ENCODE results near the gene NECAB3.
"Not testable (repeated sequence)": the region's sequence is repeated elsewhere in the genome, so short reads cannot be mapped to it uniquely, and the experiment has no call there.

Gene NECAB3

GRCh38 chr20:33636776-33637175 lies 37.5 kb downstream of the NECAB3 start:
- Histone ChIP-seq H3K27ac (replicated peaks) (no peak overlapping the region), H3K4me3 (replicated peaks; ENCODE audit: insufficient read depth, low read length) (no peak overlapping the region), H3K27me3 (ENCODE audit: insufficient read depth, poor library complexity, severe bottlenecking) (no peaks in the 10 kb centered on the region)
- no peak for DNase-seq (ENCODE audit: low read depth in 1 of 2, low spot score in 1 of 2)
- TF ChIP-seq, protein P1, sequence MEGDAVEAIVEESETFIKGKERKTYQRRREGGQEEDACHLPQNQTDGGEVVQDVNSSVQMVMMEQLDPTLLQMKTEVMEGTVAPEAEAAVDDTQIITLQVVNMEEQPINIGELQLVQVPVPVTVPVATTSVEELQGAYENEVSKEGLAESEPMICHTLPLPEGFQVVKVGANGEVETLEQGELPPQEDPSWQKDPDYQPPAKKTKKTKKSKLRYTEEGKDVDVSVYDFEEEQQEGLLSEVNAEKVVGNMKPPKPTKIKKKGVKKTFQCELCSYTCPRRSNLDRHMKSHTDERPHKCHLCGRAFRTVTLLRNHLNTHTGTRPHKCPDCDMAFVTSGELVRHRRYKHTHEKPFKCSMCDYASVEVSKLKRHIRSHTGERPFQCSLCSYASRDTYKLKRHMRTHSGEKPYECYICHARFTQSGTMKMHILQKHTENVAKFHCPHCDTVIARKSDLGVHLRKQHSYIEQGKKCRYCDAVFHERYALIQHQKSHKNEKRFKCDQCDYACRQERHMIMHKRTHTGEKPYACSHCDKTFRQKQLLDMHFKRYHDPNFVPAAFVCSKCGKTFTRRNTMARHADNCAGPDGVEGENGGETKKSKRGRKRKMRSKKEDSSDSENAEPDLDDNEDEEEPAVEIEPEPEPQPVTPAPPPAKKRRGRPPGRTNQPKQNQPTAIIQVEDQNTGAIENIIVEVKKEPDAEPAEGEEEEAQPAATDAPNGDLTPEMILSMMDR (IDR thresholded peaks at IDR 0.05; ENCODE audit: insufficient read depth, low read length), result no peak
- TF ChIP-seq, protein P2, sequence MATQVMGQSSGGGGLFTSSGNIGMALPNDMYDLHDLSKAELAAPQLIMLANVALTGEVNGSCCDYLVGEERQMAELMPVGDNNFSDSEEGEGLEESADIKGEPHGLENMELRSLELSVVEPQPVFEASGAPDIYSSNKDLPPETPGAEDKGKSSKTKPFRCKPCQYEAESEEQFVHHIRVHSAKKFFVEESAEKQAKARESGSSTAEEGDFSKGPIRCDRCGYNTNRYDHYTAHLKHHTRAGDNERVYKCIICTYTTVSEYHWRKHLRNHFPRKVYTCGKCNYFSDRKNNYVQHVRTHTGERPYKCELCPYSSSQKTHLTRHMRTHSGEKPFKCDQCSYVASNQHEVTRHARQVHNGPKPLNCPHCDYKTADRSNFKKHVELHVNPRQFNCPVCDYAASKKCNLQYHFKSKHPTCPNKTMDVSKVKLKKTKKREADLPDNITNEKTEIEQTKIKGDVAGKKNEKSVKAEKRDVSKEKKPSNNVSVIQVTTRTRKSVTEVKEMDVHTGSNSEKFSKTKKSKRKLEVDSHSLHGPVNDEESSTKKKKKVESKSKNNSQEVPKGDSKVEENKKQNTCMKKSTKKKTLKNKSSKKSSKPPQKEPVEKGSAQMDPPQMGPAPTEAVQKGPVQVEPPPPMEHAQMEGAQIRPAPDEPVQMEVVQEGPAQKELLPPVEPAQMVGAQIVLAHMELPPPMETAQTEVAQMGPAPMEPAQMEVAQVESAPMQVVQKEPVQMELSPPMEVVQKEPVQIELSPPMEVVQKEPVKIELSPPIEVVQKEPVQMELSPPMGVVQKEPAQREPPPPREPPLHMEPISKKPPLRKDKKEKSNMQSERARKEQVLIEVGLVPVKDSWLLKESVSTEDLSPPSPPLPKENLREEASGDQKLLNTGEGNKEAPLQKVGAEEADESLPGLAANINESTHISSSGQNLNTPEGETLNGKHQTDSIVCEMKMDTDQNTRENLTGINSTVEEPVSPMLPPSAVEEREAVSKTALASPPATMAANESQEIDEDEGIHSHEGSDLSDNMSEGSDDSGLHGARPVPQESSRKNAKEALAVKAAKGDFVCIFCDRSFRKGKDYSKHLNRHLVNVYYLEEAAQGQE (IDR thresholded peaks at IDR 0.05; ENCODE audit: insufficient replicate concordance, low read depth), result no peak
- no peak for TF ChIP-seq SPI1 (IDR thresholded peaks at IDR 0.05; ENCODE audit: borderline replicate concordance, low read depth)
- TF ChIP-seq POLR2AphosphoS5 (IDR thresholded peaks at IDR 0.05; ENCODE audit: low read depth), result no peak
- TF ChIP-seq GABPA (IDR thresholded peaks at IDR 0.05; ENCODE audit: low read depth), result no peak

DNA sequence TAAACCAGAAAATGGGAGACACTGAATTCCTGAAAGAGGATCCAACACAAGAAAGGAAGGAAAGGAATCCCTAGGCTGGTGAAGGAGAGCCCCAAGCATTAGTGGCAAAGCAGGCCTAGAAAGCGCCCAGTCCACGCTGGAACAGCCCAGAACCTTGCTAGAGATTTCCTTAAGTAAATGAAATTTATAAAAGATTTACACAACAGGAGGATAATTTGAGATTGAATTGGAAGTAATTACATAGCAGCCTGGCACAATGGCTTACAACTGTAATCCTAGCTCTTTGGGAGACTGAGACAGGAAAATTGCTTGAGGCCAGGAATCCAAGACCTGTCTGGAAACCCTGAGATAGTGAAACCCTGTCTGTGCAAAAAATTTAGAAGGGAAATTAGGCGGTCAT lies 38.9 kb downstream of the NECAB3 start:
- Histone ChIP-seq H3K27ac (replicated peaks) (no peak overlapping the region), H3K27me3 (ENCODE audit: insufficient read depth, poor library complexity, severe bottlenecking) (no peaks in the 10 kb centered on the region), H3K4me3 (replicated peaks; ENCODE audit: insufficient read depth, low read length) (no peak overlapping the region)
- no peak for DNase-seq (ENCODE audit: low read depth in 1 of 2, low spot score in 1 of 2)
- TF ChIP-seq POLR2AphosphoS5 (IDR thresholded peaks at IDR 0.05; ENCODE audit: low read depth) (no peak), SPI1 (IDR thresholded peaks at IDR 0.05; ENCODE audit: borderline replicate concordance, low read depth) (no peak), GABPA (IDR thresholded peaks at IDR 0.05; ENCODE audit: low read depth) (no peak)
- TF ChIP-seq, protein P2 (IDR thresholded peaks at IDR 0.05; ENCODE audit: insufficient replicate concordance, low read depth), result no peak
- TF ChIP-seq, protein P1 (IDR thresholded peaks at IDR 0.05; ENCODE audit: insufficient read depth, low read length), result no peak

DNA sequence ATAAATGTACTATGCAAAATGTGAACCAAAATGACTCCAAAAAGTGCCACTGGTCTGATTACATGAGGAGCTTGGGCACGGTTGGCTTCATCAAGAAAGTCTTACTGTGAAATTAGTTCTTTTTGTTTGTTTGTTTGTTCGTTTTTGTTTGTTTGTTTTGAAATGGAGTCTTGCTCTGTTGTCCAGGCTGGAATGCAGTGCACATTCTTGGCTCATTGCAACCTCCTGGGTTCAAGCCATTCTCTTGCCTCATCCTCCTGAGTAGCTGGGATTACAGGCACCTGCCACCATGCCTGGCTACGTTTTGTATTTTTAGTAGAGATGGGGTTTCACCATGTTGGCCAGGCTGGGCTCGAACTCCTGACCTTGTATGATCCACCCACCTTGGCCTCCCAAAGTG lies 42.3 kb downstream of the NECAB3 start:
- not testable (repeated sequence) for H3K27ac ChIP-seq (replicated peaks); H3K27me3 ChIP-seq (ENCODE audit: insufficient read depth, poor library complexity, severe bottlenecking); DNase-seq (ENCODE audit: low read depth in 1 of 2, low spot score in 1 of 2); H3K4me3 ChIP-seq (replicated peaks; ENCODE audit: insufficient read depth, low read length)

- DNase-seq (ENCODE audit: low read depth in 1 of 2, low spot score in 1 of 2), result no peak
Measured at GRCh38 chr20:33630507-33630906, 43.7 kb downstream of the NECAB3 start.

More at GRCh38 chr20:33630507-33630906, 43.7 kb downstream of the NECAB3 start:
- Histone ChIP-seq H3K4me3 (replicated peaks; ENCODE audit: insufficient read depth, low read length) (no peak overlapping the region), H3K27me3 (ENCODE audit: insufficient read depth, poor library complexity, severe bottlenecking) (no peaks in the 10 kb centered on the region), H3K27ac (replicated peaks) (no peak overlapping the region)
- TF ChIP-seq, protein P2 (IDR thresholded peaks at IDR 0.05; ENCODE audit: insufficient replicate concordance, low read depth), result no peak
- TF ChIP-seq, protein P1 (IDR thresholded peaks at IDR 0.05; ENCODE audit: insufficient read depth, low read length), result no peak
- TF ChIP-seq GABPA (IDR thresholded peaks at IDR 0.05; ENCODE audit: low read depth) (no peak), SPI1 (IDR thresholded peaks at IDR 0.05; ENCODE audit: borderline replicate concordance, low read depth) (no peak), POLR2AphosphoS5 (IDR thresholded peaks at IDR 0.05; ENCODE audit: low read depth) (no peak)

Measured in HL-60 (cell line).